HG03045 (cell line): Measurements from ENCODE around the gene TBC1D22A.

Experiments used
- ATAC-seq: cut with Tn5 transposase; IDR thresholded peaks from one replicate; pipeline ENCODE4 v1.9.1; 2021; ENCODE audit warnings: mild to moderate bottlenecking, moderate library complexity; ENCODE audit not compliant: unreplicated experiment

TBC1D22A gene

GRCh38 chr22:47220752-47221151 is 458.3 kb downstream of the TBC1D22A start:
- ATAC-seq = no peak

DNA sequence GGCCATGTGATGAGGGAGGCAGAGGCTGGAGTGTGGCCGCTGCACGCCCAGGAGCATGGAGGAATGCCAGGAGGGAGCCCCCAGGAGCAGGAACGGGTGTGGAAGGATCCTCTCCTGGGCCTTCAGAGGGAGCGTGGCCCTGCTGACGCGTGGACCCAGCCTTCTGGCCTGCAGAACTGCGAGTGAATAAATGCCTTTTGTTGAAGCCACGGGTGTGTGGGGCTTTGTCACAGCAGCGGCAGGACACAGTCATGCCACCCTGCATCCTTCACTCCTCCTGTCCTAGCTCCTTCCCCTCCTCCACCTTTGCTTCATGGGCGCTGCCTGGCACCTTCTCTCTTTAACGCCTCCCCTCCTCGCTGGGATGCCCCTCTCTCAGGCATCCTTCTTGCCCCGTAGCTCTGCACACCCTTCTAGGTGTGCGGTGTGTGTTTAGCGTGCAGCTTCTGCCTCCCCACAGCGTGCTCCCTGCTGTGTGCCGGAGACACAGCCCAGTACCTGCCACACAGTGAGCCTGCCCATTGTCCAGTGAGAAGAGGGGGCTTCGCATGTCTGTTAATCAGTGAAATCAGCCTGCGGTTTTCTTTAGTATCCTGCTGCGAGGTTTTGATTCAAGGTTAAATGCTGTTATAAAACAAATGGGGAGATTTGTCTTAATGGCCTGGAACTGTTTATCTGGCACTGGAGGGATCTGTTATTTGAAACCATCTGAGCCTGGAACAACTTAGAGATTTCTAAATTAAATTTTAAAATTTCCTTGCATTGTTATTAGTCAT is 459.6 kb downstream of the TBC1D22A start:
- ATAC-seq = no peak
